ENCODE measurements around the gene CASP7. TPM values are rescaled to one million over a fixed set of nuclear protein-coding genes. Genes with fewer than 3 reads are reported as not detected.

Gene CASP7
- polyA plus RNA-seq, 1 donor = 28.7 TPM

DNA sequence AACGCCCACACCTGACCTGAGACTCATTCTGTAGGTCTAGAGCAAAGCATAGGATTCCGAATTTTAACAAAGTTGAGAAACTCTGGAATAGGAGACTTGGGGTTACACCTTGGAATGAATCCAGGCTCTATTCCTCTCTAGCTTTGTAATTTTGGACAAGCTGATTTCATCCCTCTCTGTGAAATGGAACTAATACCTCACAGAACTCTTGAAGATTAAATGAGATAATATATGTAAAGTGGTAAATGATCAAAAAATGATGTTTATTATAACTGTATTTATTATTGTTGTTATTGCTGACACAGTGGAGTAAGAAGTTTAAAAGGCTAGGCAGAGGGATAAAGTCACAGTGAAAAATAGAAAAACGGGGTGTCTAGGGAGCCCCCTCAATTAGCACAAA is 32.3 kb downstream of the CASP7 start:
- no peak for DNase-seq

DNA sequence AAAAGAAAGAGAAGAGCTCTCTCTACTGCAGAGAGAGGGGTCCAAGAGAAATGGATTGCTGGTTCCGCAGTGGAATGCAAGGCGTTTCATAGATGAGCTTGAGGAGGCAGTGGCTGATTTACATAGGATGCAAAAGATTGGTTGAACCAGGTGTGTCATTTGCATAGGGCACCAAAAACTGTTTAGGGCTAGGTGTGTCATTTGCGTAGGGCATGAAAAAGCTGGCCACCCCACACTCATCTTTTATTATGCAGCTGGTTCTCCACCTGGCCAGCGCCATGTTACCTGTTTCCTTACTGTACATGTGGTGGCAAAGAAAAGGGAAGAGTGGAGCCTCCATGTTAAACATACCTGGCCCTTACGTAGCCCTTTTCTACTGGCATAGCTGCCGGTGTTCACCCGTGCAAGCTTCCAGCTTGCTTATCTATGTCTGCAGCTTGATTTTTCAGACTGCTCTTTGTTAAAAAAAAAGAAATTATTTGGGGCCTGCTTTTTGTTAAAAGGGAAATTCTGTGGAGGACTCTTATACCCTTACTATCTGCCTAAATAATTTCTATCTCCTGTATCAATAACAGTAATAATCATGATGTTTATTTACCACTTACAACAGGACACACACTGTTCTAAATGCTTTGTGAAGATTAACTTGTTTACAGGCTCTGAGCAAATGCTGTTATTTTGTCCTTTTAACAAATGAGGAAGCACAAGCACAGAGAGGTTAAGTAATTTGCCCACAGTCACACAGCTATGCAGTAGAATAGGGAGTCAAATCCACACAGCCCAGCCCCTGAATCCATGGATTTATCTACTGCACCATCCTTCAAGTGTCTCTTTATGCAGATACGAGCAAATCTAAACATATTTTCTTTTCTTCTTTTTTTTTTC is 33.3 kb downstream of the CASP7 start:
- no peak for DNase-seq

DNA sequence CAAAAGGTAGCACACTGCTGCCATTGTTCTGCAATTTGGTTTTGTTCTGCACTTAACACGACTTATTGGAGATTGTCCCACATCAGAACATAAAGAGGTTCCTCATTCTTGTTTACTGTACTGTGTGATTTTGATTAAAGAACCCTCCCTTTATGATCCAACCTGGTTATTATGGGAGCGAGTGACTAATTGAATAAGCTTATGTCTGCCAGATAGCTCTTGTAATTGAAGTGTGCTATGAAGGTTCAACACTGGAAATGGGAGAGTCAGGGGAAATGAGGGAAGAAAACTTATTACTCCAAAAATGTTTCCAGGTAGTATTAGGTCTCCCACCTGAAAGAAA is 33.9 kb downstream of the CASP7 start:
- DNase-seq = no peak

DNA sequence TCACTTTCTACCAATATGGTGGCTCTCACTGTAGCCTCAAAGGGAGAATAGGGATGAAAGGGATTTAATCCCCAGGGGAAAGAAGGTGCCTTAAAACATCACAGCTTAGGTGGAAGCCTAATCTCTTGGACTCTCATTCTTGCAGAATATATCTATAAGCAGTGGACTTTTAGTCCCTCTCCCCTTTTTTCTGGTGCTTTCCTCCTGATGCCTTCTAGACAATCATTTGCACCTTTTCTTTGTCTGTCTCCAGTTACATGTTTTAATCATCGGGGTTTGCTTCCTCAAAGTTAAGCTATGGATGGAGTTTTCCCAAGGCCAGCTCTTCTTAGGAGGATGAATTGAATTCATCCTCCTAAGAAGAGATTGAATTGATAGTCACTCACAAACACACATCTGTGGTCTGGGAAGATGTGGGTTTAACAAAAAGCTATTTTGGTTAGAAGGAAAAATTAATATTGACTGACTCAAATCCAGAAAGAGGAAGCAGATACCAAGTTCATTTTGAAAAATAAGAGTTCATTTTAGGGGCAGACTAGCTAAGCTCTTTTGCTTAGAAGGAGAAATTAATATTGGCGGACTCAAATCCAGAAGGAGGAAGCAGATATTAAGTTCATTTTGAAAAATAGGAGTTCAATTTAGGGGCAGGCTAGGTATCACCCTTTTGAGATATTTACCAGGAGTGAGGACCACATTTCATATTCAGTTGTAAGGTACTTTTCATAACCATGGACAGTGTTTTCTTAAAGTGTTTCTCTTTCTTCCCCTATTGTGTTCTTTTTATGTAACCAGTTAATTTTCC is 36.6 kb downstream of the CASP7 start:
- no peak for DNase-seq

DNA sequence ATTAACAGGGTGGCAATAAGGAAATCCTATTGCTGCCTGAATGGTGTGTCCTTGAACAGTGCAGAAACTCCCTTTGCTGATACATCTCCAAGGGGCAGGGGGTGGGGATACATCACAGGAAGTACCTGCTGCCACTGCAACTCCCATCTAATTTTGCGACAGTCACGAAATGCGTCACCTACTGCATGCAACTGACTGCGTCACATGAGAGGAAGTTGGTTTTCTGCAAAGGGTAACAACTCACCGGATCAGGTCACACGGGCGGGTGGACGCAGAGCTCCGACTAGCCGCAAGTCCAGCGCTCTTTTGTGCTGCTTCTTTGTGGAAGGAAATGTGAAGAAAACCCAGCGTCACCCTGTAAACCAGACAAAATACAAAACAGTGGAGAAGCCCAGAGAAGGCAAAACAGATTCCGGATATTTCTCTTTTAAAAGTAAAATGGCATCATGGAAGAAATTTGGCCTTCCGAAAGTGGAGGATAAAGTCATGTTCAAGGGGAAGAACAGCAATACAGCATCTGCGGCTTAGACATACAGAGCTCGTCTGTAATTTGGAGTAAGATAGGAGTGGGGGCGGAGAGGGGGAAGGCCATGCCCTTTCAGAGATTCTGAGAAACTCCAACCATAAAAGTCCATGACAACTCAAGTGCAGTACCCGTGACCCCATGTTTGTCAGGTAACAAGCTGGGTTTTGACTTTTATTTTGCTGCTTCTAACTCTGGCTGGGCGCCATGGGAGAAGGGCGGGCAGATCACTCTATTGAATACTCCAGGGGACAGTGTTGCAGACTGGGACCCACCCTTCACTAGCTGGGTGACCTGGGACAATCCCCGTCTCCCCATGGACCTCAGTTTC is 39.5 kb downstream of the CASP7 start:
- DNase-seq = no peak

DNA sequence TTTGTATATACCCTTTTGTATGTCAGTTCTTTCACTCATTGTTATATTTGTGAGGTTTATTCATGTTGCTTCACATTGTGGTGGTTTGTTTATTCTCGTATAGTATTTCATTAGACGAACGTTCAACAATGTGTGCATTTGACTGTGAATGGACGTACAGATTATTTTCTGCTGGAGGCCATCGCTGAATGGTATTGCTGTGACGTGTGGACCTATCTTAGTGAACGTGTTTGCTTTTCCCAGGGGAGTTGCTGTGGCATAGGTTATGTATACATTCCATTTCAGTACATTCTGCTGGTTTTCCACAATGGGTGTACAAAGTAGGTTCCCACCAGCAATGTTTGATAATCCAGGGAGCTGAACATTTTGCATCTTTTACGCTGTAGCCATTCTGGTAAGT is 40.7 kb downstream of the CASP7 start:
- DNase-seq = no peak

DNA sequence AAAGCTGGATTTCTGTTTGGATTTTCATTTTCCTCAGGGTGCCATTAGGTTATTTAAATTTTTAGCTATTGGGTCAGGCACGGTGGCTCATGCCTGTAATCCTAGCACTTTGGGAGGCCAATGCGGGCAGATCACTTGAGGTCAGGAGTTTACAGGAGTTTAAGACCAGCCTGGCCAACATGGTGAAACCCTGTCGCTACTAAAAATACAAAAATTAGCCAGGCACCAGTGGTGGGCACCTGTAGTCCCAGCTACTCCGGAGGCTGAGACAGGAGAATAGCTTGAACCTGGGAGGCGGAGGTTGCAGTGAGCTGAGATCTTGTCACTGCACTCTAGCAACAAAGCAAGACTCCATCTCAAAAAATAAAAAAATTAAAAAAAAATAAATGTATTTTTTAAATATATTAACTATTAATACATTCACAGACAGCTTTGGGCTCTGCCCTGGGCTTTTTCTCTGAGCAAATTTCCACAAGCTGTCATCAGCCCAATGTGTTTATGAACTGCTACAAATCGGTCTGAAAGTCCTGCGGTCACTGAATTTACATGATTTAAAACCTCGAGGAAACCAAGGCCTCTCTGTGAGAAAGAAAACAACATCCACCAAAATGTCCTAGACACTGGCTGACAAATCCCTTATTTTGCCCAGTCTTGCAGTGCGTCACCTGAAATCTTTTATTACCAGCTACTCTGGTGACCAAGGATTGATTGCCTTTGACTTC is 52.6 kb downstream of the CASP7 start:
- no peak for DNase-seq

DNA sequence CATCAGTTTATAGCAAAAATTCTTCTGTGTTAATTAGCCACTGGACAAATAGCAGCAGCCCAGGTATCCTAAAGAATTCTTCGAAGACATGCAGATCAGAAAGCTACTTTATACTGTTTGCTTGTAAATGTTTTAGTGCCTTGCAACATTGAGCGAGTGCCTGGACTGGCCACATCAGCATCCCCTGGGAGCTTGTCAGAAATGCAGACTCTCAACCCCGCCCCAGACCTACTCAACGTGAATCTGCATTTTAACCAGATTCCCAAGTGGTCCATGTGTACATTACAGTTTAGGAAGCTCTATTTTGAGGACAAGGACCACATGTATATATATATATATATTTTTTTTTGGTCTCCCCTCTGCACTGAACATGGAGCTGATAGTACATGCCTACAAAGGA is 53.3 kb downstream of the CASP7 start:
- no peak for DNase-seq

DNA sequence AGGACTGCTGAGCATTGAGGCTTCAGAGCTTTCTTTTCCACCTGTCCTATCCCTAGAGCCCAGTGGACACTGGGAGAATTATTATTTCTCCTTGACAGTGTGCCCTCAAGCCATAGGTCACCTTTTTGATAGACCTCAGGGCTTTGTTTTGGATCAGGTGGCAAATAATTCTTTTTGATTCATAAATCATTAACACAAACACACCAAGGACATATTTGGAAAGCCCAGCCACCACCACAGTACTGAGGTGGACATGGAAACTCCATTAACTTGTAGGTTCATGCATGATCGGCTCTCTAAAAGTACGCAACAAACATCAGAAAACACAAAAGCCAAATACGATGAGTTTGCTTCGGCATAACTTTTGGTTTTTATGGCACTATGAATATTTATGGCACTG is 53.9 kb downstream of the CASP7 start:
- DNase-seq = no peak

DNA sequence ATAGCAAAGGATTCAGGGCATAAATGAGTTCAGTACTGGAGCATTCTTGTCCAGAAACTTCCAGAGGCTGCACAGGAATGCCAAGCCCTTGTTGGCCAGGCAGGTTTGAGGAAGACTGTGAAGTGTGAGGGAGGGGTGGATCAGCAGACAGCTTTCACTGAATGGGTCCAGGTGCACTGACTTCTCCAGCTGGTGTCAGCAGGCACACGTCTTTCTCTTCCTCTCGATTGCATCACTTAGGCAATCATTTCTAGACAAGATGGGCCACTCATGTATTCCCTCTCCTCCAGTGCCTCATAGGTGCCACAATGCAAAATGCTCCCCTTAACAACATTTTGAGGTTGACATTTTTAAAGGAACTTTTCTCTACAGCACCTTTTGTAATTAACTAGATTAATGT is 56.2 kb downstream of the CASP7 start:
- no peak for DNase-seq

DNA sequence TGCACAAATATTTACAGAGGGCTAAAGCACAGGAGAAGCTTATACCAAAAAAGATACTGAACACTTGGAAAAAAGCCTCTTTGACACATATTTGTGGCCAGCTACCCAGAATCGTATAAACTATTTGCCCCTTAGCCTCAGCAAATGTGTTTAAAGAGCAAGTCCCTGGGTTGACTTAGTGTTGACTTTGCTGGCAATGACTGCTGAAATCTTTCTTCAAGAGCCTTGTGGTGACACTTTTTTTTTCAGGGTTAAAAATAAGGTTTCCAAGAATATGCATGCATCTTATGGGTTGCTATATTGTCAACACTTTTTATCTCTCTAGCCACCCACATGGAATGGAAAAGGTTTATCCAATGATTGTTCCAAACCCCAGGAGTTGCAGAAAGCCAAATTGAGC is 56.9 kb downstream of the CASP7 start:
- DNase-seq = no peak

DNA sequence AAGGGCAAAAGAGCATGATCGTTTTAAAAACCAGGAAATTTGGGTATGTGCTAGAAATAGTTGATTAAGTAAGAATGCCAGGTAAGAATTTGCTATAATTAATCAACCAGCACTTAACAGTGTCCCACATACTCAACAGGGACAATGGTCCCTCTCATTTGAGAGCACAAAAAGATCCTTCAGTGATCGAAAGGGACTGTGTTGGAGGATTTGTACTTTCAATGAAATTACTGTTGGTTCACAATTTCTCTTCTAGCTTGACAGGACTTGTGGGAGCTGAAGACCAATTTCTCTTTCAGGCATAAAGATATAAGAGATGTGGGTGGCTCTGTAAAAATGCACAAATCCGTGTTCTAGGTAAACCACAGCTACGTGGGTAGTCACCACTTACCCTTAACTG is 59.3 kb downstream of the CASP7 start:
- DNase-seq = no peak

DNA sequence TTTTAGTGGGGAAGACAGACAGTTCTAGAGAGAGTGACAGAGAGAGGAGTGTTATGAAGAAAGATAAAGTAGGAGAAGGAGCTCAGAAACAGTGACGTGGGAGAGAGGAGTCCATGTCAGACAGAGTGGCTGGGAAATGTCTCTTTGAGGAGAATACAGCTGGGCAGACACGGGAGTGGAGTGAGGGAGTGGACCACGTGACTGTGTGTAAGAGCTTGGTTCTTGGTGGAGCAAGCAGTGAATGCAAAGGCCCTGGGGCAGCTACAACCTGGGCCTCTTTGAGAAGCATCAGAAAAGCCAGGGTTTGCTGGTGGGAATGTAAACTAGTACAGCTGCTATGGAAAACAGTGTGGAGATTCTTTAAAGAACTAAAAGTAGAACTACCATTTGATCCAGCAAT is 59.9 kb downstream of the CASP7 start:
- DNase-seq = no peak

DNA sequence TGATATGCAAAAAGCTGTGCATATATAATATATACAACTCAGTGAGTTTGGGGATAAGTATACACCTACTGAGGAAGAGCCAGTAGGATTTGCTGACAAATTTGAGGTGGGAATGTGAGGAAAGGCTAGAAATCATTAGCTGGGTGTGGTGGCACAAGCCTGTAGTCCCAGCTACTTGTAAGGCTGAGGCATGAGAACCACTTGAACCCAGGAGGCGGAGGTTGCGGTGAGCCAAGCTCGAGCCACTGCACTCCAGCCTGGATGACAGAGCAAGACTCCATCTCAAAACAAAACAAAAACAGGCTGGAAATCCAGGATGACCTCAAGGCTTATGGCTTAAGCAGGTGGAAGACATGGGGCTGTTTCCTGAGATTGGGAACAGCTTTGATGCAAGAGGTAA is 61.1 kb downstream of the CASP7 start:
- DNase-seq = no peak

DNA sequence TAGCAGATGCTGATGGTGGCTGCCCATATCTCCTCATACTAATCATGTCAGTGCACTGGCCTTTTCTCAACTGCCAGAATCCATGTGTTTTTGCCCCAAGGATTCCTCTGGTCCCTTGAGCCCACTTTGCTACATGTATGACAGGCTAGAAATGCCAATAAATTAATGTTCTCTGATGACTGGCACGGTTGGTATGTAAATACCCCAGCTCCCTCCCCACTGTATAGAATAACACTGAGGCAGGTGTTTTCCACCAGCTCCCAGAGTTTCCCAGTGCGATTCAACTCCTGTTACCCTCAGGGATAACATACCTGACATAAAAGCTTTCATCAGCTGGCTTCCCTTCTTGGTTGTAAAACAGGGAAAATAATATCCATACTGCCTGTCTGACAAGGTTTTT is 62.8 kb downstream of the CASP7 start:
- DNase-seq = no peak

DNA sequence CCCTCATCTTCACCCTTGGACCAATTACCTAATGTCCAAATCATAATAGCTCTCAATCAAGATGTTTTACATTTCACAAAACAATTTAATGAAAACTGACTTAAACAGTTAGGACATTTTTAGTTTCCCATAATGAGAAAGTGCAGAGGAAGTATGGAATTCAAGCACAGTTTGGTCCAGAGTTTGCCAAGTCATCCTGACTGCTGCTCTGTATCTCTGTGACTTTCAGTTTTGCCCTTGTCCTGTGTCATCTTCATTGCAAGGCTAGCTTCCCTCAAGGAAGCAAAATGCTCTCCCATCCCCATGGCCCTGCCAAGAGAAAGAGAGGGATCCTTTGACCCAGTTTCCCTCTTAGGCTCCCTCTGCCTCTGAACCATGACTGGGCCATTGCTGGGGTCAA is 63.9 kb downstream of the CASP7 start:
- DNase-seq = no peak

DNA sequence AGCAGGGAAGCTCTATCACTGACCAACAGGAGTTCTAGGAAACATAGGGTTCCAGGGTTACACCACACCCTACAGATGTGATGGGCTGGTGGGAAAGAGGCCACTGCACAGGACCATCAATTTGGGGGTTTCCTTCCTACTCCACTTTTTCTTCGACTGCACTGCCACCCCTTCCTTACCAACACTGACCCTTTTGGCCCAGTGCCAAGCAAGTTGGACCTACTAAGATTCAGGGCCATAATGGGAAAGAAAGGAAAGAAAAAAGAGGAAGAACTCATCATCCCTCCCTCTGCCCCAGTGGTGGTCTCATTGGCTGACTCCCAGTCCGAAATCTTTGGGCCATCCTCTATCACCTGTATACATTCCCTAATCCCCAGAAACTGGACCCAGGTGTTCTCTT is 65.7 kb downstream of the CASP7 start:
- no peak for DNase-seq

DNA sequence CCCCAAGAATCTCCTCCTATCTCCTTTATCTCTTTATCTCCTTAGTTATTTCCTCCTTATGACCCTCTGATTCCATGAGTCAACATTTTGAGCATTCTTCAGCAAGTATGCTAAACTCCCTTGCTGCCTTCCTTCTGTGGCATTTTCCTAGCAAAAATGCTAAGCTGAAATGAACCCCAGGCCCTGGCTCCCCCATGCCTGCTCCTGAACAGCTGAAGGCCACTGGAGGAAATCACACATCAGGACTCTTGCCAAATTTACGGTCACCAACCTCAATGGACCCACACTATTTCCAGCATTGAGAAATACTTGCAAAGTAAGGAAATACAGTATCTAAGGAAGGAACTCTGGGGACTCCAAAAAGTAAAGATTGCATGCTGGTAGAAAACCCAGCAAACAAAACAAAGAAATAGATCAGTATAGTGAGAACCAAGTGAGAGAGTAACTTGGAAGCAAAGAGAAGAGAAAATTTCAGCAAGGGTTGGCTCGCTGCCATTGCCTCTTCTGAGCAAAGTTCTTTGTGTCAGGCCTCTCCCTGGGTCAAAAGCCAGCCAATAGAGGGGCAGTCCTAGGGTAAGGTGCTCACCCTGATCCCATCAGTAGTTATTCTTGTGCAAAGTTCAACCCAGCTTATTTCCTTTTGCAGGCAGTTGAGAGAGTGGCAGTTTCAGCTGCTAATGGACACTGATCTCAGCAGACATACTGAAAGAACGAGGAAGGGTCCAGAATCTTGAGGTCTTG is 66.7 kb downstream of the CASP7 start:
- no peak for DNase-seq

DNA sequence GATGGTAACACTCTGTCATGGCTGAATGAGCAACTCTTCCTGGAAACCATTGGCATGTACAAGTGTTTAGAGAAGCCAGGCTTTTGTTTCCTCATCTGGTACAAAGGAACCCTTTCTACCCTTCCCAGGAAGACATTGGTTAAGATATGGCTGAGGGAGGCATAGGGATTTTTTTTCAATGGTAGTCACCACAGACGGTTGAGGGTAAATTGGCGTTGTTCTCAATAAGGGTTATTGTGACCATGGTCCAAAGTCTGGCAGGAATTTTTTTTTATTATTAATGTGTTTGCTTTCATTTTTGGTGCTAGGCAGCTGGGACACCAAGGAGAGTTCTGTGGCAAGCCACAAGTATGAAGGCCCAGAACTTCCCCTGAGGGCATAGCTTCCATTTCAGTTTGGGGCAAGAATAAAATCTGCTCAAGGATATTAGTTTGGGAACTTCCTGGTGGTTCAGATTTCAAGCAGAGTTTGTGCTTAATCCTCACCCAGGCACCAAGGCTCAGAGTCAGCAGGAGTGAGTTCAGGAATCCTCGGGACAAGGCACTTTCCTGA is 71.5 kb downstream of the CASP7 start, which contains the start of gene PLEKHS1:
PLEKHS1 (plus strand) TSS at position 502 of the 552 bp plus-strand sequence. CDS start 3,596 bp downstream, outside the sequence.
- DNase-seq = no peak

DNA sequence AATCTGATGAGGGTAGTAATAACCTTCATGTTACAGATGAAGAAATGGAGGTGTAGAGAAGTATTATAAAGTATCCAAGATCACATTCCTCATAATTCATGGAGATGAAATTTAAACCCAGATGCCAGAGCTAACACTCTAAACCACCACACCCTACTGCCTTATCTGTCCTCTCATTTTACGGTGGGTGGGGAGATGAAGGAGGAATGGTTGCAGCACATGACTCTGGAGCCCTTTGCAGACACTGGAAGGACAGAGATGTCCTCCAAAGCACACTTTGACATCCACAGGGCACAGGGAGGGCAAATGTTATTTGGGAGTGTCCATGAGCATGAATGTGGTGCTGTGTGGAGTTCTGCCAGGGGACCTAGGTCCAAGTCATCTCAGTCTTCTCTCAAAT is 72.8 kb downstream of the CASP7 start:
- DNase-seq = no peak
